C1 segment of cervical spinal cord (tissue), 14 donors: ENCODE measurements around the gene NDUFB6.
"Not testable (repeated sequence)": the region's sequence is repeated elsewhere in the genome, so short reads cannot be mapped to it uniquely, and the experiment has no call there.

ENCODE experiments used
- DNase-seq, 14 donors: peaks; one replicate each; lab custom pipeline; 2025; lab: John Stamatoyannopoulos, UW

Gene NDUFB6

GRCh38 chr9:32571969-32572899 is 725 bp downstream of the NDUFB6 start:
- peak in 9 of 14 donors; percentile 5 to 52 (median 19) for DNase-seq

- no peak for DNase-seq
Observed at GRCh38 chr9:32570262-32570661, 2.7 kb downstream of the NDUFB6 start.

- no peak for DNase-seq
Observed at GRCh38 chr9:32566770-32567169, 6.2 kb downstream of the NDUFB6 start.

- no peak for DNase-seq
Observed at GRCh38 chr9:32565967-32566366, 7.0 kb downstream of the NDUFB6 start.

GRCh38 chr9:32558408-32558934 is 14.5 kb downstream of the NDUFB6 start:
- no peak for DNase-seq

- DNase-seq = no peak
Observed at GRCh38 chr9:32554591-32554990, 18.4 kb downstream of the NDUFB6 start.

GRCh38 chr9:32554107-32554506 is 18.9 kb downstream of the NDUFB6 start:
- no peak for DNase-seq

- DNase-seq = peak; percentile 51 to 97 (median 91)
Observed at GRCh38 chr9:32552172-32552872, 20.6 kb downstream of the NDUFB6 start, which contains the start of the genes SMIM27 and TOPORS. SMIM27 (plus strand) TSS chr9:32552327; CDS start chr9:32552435, 108 bp downstream. TOPORS (minus strand) TSS chr9:32552586; CDS start chr9:32552436, 150 bp downstream.

- peak in 9 of 14 donors; percentile 31 to 83 (median 60) for DNase-seq
Observed at GRCh38 chr9:32551276-32552051, 21.5 kb downstream of the NDUFB6 start.

GRCh38 chr9:32550562-32551275 is 22.2 kb downstream of the NDUFB6 start:
- DNase-seq = peak; percentile 50 to 96 (median 90)

- DNase-seq = peak in 3 of 14 donors; percentile 7 to 40 (median 19)
Observed at GRCh38 chr9:32550150-32550561, 22.8 kb downstream of the NDUFB6 start.

- DNase-seq = not testable (repeated sequence)
Observed at GRCh38 chr9:32548213-32548612, 24.7 kb downstream of the NDUFB6 start.

- no peak for DNase-seq
Observed at GRCh38 chr9:32545884-32546283, 27.1 kb downstream of the NDUFB6 start.

- no peak for DNase-seq
Observed at GRCh38 chr9:32543047-32543446, 29.9 kb downstream of the NDUFB6 start.

- DNase-seq = no peak
Observed at GRCh38 chr9:32533816-32534215, 39.1 kb downstream of the NDUFB6 start.

- no peak for DNase-seq
Observed at GRCh38 chr9:32533336-32533735, 39.6 kb downstream of the NDUFB6 start.

GRCh38 chr9:32526707-32527048 is 46.3 kb downstream of the NDUFB6 start:
- DNase-seq = no peak

- DNase-seq = peak in 13 of 14 donors; percentile 24 to 86 (median 72)
Observed at GRCh38 chr9:32526041-32526706, 46.8 kb downstream of the NDUFB6 start, which contains the start of gene RIGI. RIGI (minus strand) TSS chr9:32526196; CDS start chr9:32526166, 30 bp downstream.

- DNase-seq = peak in 1 of 14 donors; percentile 66
Observed at GRCh38 chr9:32525709-32526030, 47.3 kb downstream of the NDUFB6 start.
